GM12872 (cell line): ENCODE data around the gene EFR3B.

Experiments used
- TF ChIP-seq, protein P1 (sequence below): IDR thresholded peaks from 3 replicates; pipeline ENCODE4 v1.5.1; 2011; ENCODE audit warnings: low read depth, mild to moderate bottlenecking, low read length, moderate library complexity; ENCODE audit not compliant: insufficient read depth

EFR3B gene

DNA sequence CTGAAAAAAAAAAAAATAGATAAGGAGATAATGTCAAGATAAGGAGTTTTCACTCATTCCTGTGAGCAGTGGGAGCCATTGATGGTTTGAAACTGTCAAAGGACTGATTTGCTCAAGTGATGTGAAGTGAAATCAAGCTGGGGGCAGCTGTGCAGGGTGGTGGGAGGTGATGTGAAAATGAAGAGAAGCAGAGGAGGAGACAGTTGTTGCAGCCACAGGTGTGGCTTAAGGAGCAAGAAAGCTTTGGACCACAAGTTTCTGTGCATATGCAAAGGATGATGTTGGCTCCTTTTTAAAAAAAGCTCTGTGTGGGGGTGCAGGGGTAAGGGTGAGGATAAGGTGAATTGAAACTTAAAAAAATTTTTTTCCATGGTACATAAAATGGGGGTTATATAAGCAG, 8.3 kb downstream of the EFR3B start:
- TF ChIP-seq, protein P1, sequence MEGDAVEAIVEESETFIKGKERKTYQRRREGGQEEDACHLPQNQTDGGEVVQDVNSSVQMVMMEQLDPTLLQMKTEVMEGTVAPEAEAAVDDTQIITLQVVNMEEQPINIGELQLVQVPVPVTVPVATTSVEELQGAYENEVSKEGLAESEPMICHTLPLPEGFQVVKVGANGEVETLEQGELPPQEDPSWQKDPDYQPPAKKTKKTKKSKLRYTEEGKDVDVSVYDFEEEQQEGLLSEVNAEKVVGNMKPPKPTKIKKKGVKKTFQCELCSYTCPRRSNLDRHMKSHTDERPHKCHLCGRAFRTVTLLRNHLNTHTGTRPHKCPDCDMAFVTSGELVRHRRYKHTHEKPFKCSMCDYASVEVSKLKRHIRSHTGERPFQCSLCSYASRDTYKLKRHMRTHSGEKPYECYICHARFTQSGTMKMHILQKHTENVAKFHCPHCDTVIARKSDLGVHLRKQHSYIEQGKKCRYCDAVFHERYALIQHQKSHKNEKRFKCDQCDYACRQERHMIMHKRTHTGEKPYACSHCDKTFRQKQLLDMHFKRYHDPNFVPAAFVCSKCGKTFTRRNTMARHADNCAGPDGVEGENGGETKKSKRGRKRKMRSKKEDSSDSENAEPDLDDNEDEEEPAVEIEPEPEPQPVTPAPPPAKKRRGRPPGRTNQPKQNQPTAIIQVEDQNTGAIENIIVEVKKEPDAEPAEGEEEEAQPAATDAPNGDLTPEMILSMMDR, result no peak

DNA sequence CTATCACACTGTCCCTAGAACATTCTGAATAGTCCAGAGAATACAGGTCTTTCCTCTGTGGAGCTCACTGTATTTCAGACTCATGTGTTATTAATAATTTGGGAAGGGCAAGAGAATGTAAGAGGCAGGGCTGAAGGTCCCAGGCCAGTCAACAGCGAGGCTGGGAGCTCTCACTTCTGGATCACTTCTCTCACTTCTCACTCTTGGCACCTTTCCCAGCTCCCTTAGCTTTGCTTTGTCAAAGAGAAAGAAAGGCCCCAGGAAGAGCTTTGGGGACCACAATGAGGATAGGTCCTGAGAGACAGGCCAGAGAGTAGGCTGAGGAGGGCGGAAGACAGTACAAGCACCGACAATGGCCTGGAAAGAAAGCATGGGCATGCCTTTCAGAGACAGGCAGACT, 11.2 kb downstream of the EFR3B start:
- TF ChIP-seq, protein P1, result no peak

DNA sequence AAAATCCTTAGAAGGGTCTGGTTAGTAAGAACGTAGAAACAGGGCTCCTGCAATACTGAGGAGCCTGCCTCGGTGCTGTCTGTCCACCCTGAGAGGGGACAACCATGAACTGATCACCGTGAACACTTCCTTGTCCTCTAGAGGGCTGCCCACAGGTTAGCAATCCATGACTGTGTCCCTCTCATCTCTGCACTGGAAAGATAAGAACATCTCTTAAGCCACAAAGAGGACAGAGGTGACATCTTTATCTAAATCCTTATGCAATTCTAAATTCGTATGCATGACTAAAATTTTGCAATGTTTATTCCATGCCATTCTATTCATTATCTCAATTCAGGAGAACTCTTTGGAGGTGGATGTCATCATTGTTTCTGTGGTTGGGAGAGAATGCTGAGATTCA, 12.8 kb downstream of the EFR3B start:
- TF ChIP-seq, protein P1, result no peak

DNA sequence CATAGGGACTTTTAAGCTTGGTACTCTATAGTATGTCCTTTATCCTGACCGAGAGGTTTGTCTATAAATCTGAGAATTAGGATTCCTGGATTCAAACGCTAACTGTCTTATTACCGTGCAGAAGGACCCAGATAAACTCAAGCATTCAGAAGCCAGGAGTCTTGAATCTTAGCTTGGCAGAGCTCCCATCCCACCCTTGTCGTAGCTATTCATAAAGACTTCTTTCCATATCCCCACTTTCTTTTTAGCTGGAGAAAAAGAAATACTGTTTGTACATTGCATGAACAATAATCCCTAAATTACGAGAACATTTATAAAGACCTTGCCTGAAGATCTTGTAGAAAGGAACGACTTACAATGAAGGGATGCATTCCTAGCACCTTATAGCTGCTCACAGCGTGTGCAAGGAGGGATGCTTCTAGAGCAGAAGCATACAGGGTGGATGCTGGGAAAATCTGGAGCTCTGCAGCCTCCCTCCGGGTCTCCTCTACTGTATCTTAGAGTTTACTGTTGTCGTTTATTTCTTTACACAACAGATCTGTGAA, 13.6 kb downstream of the EFR3B start:
- TF ChIP-seq, protein P1, result no peak

DNA sequence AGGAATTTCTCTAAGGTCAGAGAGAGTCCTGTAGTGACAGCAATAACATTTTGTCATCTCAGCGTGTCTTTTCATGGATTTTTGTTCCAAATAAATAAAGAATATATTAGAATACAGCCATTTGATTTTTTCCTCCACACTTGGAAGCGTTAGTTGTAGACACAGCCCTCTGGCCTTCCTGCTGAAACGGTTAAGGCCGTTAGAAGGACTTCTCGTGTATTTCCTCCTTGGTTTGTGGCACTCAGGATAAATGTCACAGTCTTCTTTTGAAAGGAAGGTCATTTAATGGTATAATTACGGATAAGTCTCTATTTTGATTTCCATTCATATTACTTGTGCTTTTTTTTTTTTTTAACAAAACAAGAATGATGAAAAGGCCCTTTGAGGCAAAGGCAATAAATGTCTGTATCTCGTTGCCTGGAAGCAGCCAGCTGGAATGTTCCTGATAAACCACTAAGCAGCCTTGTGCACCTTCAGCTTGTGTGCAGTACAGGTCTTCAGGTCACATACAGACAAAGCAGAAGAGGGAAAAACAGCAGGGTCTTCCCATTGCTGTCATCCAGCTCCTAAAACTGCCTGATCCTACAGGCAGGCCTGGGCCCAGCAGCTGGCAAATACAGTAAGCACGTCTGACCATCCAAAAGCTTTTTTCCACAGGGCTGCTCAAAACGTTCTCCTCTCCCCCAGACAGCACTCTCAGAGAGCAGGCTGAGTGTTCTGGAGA, 14.4 kb downstream of the EFR3B start:
- TF ChIP-seq, protein P1, result no peak

DNA sequence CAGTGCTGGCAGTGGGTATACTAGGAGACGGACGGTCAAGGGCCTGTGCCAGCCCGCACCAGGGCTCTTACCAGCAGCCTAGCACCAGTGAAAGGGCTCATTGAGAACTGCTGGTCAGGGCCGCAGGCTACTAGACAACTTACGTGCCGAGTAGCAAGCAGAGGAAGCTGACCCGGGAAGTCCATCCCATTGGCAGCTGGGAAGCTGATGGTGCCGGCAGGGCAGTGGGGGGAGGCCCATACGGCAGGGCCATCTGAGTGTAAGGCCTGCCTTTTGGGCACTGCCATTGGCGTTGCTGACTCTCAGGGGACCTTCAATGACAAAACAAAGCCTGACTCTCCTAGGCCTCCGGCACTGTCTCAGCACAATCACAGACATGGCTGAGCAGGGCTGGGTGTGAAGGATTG, 20.6 kb downstream of the EFR3B start:
- TF ChIP-seq, protein P1, result no peak

DNA sequence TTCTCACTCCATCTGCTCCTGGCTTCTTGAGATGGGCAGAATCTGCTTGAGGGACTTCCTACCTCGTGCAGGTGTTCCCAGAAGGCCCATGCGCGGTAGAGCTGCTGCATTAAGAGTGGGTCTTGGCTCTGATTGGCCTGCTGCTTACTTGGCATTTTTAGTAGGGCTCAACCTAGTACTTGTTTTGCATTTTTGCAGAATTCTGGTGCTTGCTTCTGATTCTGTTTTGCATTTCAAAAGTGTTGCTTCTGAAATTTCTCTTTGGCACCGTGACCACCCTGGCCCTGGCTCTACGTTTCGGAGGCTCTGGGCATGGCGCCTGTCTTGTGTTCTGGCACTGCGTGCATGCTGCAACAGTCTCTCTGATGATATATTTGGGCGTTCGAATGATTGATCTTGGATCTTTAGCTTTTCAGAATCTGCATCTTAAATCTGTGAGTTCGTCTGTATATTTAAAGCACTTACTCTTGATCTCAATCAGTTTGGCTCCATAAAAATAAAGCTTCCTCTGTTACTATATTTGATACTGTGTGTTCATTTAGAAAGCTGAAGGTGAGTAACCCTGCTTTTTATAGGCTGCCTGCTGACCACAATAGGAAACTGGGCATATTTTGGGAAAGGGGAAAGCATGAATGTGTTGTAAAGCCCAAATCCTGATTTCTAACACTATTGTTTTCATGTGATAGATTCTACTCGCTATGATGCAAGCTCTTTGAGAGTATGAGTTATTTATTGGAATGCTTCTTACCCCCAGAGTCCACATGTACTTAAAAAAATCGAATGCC, 22.2 kb downstream of the EFR3B start:
- TF ChIP-seq, protein P1, result no peak
